Measurements from ENCODE around the gene SLX1B.
"Not testable (repeated sequence)": the region's sequence is repeated elsewhere in the genome, so short reads cannot be mapped to it uniquely, and the experiment has no call there.

The SLX1B gene

DNA sequence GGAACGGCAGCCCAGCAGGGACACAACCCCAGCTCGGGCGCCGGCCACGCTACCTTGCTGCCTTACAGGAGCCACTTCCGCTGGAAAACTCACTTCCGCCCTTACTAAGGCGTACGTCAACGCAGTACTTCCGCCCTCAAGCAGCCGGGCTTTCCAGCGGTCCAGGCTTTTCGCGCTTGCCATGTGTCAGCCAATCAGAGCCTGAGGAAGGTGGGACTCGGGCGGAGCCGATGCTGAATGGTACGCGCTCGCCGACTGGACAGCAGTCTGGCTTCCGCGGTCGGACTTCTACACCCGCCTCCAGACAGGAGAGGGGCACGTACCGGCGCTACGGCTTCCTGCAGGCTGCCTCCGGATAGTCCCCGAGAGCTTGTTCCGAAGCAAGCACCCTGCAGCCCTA, at the start of gene SLX1B, which contains the start of gene BOLA2:
SLX1B (plus strand) TSS at position 265 of the 400 bp plus-strand sequence.
BOLA2 (minus strand) TSS at position 83 of the 400 bp plus-strand sequence. CDS start 98 bp downstream, outside the sequence.
- not testable (repeated sequence) for H3K36me3 Mint-ChIP-seq; H3K27ac Mint-ChIP-seq; H3K4me1 Mint-ChIP-seq; H3K4me3 Mint-ChIP-seq; H3K9me3 Mint-ChIP-seq; DNase-seq (ENCODE audit: low spot score in 2 of 2)
- peak; percentile 91 for ATAC-seq

DNA sequence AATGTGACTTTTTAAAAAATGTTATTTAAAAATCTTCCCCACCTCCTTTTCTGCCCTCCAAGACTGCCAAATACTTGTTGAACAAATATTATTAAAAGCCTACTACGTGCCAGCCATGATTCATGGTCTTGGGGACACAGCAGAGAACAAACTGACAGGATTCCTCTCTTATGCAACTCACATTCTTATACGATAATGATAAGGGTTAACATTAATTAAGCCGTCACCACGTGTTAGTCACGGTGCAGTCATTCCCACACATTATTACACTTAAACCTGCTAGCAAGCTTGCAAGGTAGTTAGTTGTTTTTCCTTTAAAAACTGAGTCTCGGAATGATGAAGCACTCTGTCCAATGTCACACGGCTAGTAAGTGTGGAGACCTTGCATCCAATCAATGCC, 49.1 kb upstream of the SLX1B start:
- H3K4me1 Mint-ChIP-seq; H3K9me3 Mint-ChIP-seq; ATAC-seq; H3K4me3 Mint-ChIP-seq; DNase-seq (ENCODE audit: low spot score in 2 of 2); H3K27ac Mint-ChIP-seq: not testable (repeated sequence)
- H3K36me3 Mint-ChIP-seq = peaks cover 11% of the 10 kb centered on the region

DNA sequence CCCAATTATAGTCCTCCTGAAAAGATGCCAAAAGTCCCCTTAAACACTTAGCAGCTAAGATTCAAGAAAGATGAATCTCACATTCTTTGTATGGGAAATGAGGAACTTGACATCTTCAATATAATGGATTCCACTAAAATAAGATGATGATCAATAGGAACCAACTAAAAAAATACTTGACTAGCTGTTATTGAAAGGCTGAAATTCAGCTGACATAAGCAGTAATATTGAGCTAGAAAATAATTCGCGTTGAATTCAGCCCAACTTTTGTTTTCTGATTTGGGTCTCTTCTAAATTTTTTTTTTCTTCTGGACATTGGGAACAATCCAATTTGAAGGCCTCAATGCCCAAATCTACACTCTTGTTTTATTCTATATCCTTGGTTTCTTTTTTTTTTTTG, 30.7 kb upstream of the SLX1B start:
- DNase-seq (ENCODE audit: low spot score in 2 of 2); H3K4me3 Mint-ChIP-seq; H3K27ac Mint-ChIP-seq; H3K4me1 Mint-ChIP-seq; H3K9me3 Mint-ChIP-seq; ATAC-seq: not testable (repeated sequence)
- peaks cover 30% of the 10 kb centered on the region for H3K36me3 Mint-ChIP-seq

DNA sequence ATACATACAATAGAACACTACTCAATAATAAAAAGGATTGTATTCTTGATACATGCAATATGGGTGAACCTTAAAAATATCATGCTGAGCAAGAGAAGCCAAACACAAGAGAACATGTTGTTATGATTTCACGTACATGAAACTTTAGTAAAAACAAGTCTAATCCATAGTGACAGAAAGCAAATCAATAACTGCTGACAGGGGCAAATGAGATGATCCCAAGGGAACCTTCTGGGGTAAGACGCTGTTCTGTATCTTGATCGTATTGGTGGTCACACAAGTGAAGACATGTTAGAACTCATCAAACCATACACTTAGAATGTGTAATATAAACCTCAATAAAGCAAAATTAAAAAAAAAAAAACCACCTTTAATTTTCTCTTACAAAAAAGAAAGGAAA, 28.9 kb upstream of the SLX1B start:
- H3K4me3 Mint-ChIP-seq; H3K27ac Mint-ChIP-seq; ATAC-seq; H3K9me3 Mint-ChIP-seq; DNase-seq (ENCODE audit: low spot score in 2 of 2): not testable (repeated sequence)
- H3K36me3 Mint-ChIP-seq = peaks cover 37% of the 10 kb centered on the region
- H3K4me1 Mint-ChIP-seq = peaks cover 12% of the 10 kb centered on the region

DNA sequence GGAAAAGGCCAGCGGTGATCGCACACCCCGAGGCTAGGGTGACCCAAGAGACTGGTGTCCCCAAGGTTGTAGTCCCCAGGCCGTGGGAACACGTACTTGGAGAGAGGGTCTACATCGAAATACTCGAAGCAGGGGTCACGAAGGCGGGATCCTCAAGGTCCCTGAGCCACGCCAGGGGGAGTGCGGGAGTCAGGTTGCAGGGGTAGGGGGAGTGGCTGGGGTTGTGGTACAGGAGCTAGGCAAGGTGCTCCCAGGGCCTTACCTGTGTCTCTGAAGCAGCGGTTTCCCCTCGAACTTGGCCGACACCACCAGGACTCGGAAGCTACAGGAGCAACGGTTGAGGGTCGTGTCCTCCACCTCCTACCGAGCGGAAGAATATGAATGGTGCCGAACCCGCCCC, 579 bp upstream of the SLX1B start:
- H3K27ac Mint-ChIP-seq; H3K4me3 Mint-ChIP-seq; H3K9me3 Mint-ChIP-seq; H3K4me1 Mint-ChIP-seq; DNase-seq (ENCODE audit: low spot score in 2 of 2); H3K36me3 Mint-ChIP-seq: not testable (repeated sequence)
- ATAC-seq = peak; percentile 14

DNA sequence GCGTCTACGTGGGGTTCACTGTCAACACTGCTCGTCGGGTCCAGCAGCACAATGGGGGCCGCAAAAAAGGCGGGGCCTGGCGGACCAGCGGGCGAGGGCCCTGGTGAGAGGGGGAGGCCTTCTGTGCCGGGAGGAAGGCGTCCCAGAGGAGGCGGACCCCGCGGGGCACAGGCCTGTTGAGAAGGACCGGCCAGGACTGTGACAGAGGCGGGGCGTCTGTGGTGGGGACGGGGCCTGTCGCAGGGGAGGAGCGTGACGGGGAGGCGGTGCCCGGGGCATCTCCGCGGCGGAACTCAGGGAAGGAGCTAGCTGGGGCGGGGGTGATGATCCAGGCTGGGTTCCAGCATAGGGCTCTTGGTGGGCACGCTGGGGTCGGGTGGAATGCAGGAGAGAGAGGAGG, 495 bp downstream of the SLX1B start:
- H3K9me3 Mint-ChIP-seq; DNase-seq (ENCODE audit: low spot score in 2 of 2); H3K27ac Mint-ChIP-seq; H3K4me3 Mint-ChIP-seq; H3K36me3 Mint-ChIP-seq; H3K4me1 Mint-ChIP-seq: not testable (repeated sequence)
- peak; percentile 86 for ATAC-seq

DNA sequence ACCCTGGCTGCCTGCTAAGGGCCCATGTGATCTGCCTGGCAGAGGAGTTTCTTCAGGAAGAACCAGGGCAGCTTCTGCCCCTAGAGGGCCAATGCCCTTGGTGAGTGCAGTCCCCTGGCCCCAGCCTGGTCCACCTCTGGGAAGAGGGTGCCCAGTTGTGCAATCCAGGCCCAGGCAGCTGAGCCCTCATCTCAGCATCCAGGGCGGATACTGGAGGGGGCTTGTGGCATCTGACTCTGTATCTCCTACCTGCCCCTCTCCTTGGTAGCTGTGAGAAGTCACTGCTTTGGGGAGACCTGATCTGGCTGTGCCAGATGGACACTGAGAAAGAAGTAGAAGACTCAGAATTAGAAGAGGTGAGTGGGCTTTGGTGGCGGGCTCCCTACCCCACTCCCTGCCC, 3.3 kb downstream of the SLX1B start:
- H3K27ac Mint-ChIP-seq; H3K4me1 Mint-ChIP-seq; DNase-seq (ENCODE audit: low spot score in 2 of 2); ATAC-seq; H3K4me3 Mint-ChIP-seq; H3K36me3 Mint-ChIP-seq; H3K9me3 Mint-ChIP-seq: not testable (repeated sequence)

DNA sequence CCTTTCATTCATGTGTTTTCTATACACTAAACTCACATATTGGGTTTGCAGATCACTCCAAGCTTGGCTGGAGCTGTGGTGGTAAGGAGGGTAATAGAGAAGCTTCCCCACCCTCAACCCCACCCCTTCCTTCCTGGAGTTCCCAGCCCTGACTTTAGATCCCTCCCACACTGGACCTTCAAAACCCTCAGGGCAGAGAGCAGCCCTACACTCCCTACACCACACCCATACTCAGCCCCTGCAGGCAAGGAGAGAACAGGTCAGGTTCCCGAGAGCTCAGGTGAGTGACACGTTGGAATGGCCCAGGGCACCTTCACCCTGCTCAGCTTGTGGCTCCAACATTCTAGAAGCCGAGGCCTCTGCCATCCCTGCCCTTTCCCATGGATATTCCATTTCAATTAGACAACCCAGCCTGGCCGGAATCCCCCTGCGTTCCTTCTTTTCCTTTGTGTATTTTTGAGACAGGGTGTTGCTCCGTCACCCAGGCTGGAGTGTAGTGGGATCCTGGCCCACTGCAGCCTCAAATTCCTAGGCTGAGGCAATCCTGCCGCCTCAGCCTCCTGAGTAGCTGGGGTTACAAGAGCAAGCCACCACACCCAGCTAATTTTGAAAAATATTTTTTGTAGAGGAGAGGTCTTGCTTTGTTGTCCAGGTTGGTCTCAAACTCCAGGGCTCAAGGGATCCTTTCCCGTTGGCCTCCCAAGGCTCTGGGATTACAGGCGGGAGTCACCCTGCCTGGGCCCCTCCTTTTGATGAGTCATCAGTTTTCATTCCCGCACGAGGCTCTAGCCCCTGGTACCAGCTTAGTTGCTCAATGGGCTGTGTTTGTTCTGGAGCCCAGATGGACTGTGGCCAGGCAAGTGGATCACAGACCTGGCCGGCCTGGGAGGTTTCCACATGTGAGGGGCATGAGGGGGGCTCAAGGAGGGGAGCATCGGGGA, 5.6 kb downstream of the SLX1B start, which contains the start of gene SULT1A4:
SULT1A4 (plus strand) TSS at position 208 of the 941 bp plus-strand sequence. CDS start 1,473 bp downstream, outside the sequence.
- ATAC-seq; H3K27ac Mint-ChIP-seq; H3K36me3 Mint-ChIP-seq; H3K4me1 Mint-ChIP-seq; H3K9me3 Mint-ChIP-seq; DNase-seq (ENCODE audit: low spot score in 2 of 2); H3K4me3 Mint-ChIP-seq: not testable (repeated sequence)

DNA sequence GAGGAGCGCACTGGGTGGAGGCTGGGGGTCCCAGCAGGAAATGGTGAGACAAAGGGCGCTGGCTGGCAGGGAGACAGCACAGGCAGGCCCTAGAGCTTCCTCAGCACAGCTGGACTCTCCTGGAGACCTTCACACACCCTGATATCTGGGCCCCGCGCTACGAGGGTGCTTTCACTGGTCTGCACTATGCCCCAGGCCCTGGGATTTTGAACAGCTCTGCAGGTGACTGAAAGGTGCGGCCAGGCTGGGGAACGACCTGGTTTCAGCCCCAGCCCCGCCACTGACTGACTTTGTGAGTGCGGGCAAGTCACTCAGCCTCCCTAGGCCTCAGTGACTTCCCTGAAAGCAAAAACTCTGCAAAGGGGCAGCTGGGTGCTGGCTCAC, 6.3 kb downstream of the SLX1B start:
- not testable (repeated sequence) for ATAC-seq; H3K27ac Mint-ChIP-seq; H3K4me1 Mint-ChIP-seq; H3K36me3 Mint-ChIP-seq; H3K4me3 Mint-ChIP-seq; H3K9me3 Mint-ChIP-seq; DNase-seq (ENCODE audit: low spot score in 2 of 2)

DNA sequence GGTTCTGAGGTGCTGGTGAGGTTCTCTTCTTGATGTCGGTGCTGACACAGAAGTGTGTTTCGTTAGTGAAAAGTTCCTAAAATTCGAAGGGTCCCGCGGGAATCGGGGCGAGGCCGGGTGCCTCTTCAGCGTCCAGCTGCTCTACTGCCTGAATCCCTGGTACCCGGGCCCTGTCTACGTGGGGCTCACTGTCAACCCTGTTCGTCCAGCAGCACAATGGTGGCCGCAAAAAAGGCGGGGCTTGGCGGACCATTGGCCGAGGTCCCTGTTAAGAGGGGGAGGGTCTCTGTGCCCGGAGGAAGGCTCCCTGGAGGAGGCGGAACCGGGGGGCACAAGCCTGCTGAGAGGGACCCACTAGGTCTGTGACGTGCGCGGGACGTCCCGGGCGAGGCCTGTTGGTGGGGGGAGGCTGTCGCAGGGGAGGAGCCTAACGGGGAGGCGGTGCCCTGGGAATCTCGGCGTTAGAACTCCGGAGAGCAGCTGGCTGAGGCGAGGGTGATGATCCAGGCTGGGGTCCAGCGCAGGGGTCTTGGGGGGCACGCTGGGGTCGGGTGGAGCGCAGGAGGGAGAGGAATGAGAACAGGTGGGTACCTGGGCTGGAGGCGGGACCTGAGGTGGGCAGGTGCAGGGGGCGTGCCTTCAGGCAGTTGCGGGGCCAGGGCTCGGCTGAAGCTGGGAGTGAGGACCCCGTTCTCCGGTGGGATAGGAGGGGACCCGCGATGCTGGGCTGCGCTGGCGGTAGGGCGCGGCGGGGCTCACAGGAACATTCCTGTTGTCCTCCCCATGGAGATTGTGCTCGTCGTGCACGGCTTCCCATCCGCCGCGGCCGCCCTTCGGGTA, 11.9 kb downstream of the SLX1B start:
- H3K27ac Mint-ChIP-seq; H3K9me3 Mint-ChIP-seq; H3K36me3 Mint-ChIP-seq; H3K4me1 Mint-ChIP-seq; H3K4me3 Mint-ChIP-seq; DNase-seq (ENCODE audit: low spot score in 2 of 2): not testable (repeated sequence)
- ATAC-seq = peak; percentile 70

DNA sequence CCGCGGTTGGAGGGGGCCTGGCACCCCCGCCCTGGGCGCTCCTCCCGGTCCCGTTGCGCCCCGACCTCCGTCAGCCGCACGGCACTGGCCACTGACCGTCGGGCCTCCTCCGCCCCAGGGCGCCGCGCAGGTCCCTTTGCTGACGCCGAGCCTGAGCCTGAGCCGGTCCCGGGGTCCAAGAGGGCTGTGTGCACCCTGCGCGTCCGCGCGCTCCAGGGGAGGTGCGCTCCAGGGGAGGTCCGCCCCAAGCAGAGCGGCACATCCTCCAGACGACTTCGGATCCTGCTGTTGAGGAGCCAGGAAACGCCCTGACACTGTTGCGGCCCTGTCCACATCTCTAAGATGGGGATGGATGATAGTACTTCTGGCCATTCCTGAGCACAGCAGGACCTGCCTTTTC, 12.6 kb downstream of the SLX1B start:
- H3K4me3 Mint-ChIP-seq; H3K27ac Mint-ChIP-seq; H3K4me1 Mint-ChIP-seq; DNase-seq (ENCODE audit: low spot score in 2 of 2); H3K9me3 Mint-ChIP-seq; H3K36me3 Mint-ChIP-seq: not testable (repeated sequence)
- ATAC-seq = peak; percentile 71

DNA sequence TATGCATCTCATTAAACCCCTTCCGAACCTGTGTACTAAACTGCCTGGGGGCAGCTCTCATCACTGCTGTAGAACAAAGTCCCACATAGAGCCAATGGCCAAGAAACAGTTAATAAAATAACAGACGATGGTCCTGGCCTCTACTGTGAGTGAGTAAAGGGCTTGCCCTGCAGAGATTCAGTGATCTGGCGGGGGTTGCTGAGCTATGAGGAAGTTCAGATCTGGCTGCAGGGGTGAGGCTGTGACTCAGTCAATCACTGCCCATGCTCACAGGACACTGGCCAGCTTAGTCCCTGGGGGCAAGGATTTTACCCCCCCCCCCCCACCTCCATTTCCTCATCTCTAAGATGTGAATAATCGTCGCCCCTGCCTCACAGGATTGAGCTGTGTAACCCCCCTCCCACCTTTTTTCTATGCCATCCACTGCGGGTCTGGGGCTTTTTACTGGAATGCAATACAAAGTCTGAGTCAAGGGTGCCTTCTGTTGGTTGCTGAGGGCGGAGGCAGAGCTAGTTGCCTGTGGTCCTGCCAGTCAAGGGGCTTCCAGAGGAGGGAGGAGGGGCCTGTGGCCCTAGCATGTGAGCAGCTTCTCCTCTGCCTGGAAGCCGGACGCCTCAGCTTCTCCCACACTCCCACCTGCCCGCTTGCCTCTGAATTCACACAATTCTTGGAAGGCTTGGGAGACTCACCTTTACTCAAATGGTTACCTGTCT, 13.5 kb downstream of the SLX1B start:
- H3K4me1 Mint-ChIP-seq; DNase-seq (ENCODE audit: low spot score in 2 of 2); H3K4me3 Mint-ChIP-seq; H3K36me3 Mint-ChIP-seq; H3K27ac Mint-ChIP-seq; H3K9me3 Mint-ChIP-seq: not testable (repeated sequence)
- peak; percentile 24 for ATAC-seq

DNA sequence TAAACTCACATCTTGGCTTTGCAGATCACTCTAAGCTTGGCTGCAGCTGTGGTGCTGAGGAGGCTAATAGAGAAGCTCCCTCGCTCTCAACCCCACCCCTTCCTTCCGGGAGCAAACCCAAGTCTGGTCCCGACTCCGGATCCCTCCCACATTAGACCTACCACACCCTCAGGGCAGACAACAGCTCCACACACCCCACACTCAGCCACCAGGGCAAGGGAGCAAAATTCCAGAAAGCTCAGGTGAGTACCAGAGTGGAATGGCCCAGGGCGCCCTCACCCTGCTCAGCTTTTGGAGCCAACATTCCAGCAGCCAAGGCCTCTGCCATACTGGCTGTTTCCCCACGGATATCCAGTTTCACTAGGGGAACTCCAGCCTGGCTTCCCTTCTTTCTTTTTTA, 15.3 kb downstream of the SLX1B start:
- not testable (repeated sequence) for H3K36me3 Mint-ChIP-seq, H3K9me3 Mint-ChIP-seq, H3K4me3 Mint-ChIP-seq, H3K27ac Mint-ChIP-seq, H3K4me1 Mint-ChIP-seq
- DNase-seq (ENCODE audit: low spot score in 2 of 2) (peak in 1 of 2 donors; percentile 58), ATAC-seq (peak; percentile 30)

DNA sequence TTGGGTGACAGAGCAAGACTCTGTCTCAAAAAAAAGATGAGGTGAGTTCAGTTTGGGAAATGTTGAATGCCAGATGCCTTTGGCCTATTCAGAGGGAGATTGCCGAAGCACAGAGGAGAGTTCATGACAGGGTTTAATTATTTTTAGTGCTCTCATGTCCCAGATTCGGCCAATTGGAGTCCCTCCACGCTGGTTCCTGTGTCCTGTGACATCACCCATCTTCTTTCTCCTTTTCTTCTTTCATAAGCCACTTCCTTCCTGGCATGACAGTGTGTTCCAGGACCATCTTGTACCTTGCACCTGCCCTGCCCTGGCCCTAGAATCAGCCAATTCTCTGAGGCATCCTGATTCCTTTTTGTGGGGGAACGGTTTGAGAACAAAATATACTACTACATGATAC, 17.7 kb downstream of the SLX1B start:
- not testable (repeated sequence) for H3K27ac Mint-ChIP-seq; H3K4me1 Mint-ChIP-seq; DNase-seq (ENCODE audit: low spot score in 2 of 2); H3K36me3 Mint-ChIP-seq; H3K4me3 Mint-ChIP-seq; H3K9me3 Mint-ChIP-seq
- ATAC-seq = peak; percentile 60

DNA sequence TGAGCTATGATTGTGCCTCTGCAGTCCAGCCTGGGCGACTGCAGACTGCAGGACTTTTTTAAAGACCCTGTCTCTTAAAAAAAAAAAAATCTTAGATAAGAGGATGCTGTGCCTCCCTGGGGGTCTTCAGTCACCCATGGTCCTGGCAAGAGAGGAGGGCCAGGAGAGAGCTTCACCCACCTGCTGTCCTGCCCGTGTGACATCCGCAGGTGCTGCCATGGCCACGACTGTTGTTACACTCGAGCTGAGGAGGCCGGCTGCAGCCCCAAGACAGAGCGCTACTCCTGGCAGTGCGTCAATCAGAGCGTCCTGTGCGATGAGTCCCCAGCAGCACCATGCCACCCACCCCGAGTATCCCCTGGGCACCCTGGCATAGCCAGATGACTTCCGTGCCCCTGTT, 27.9 kb downstream of the SLX1B start:
- ATAC-seq; H3K4me1 Mint-ChIP-seq; H3K4me3 Mint-ChIP-seq; H3K36me3 Mint-ChIP-seq; DNase-seq (ENCODE audit: low spot score in 2 of 2); H3K27ac Mint-ChIP-seq; H3K9me3 Mint-ChIP-seq: not testable (repeated sequence)
